K562 (cell line): ENCODE results near the gene PEAR1. TPM values are rescaled to one million over a fixed set of nuclear protein-coding genes. Genes with fewer than 3 reads are reported as not detected.

Experiments used
- ADNP ChIP-seq: fragments of 200-800 bp; sonication (Bioruptor generic); IDR thresholded peaks from 2 replicates; pipeline ENCODE4 v1.6.1; 2016; ENCODE audit warnings: missing genetic modification characterization, missing compliant biosample characterization
- ARID1B ChIP-seq: fragments of 450-650 bp; IDR thresholded peaks from 2 replicates; pipeline ENCODE4 v1.6.1; 2016; ENCODE audit warnings: antibody characterized with exemption, mild to moderate bottlenecking, inconsistent platforms
- KDM1A ChIP-seq, 2 experiments: fragments of 450-650 bp; IDR thresholded peaks; 2 replicates each; pipeline ENCODE4 v1.6.1; 2016; ENCODE audit warnings: mild to moderate bottlenecking in 2 of 2
- RBM25 ChIP-seq: fragments of 200-400 bp; formaldehyde crosslinking; IDR thresholded peaks from 2 replicates; pipeline ENCODE4 v1.6.1; 2018; ENCODE audit warnings: low read length, low read depth, moderate library complexity; ENCODE audit not compliant: severe bottlenecking
- TAF7 ChIP-seq: fragments of 450-650 bp; IDR thresholded peaks from 2 replicates; pipeline ENCODE4 v1.6.1; 2016; ENCODE audit warnings: missing genetic modification characterization, missing compliant biosample characterization
- ZFP30 ChIP-seq: fragments of 250-450 bp; sonication (Bioruptor Pico); IDR thresholded peaks from 2 replicates; pipeline ENCODE4 v1.8.0; 2022; ENCODE audit warnings: moderate library complexity, mild to moderate bottlenecking, inconsistent platforms, borderline replicate concordance
- ZNF3 ChIP-seq: fragments of 250-450 bp; sonication (Bioruptor Pico); IDR thresholded peaks from 2 replicates; pipeline ENCODE4 v1.5.0; 2021; ENCODE audit warnings: mild to moderate bottlenecking, moderate library complexity
- ZNF436 ChIP-seq: fragments of 250-450, 450-650 bp; sonication (Bioruptor Pico); formaldehyde crosslinking; IDR thresholded peaks from 2 replicates; pipeline ENCODE4 v1.7.0; 2020; ENCODE audit warnings: mild to moderate bottlenecking
- ZNF518B ChIP-seq: fragments of 250-450 bp; sonication (Bioruptor Pico); IDR thresholded peaks from 2 replicates; pipeline ENCODE4 v1.5.0; 2021; ENCODE audit warnings: mild to moderate bottlenecking, moderate library complexity
- polyA plus RNA-seq, 8 experiments: library from polyadenylated mRNA; depleted of rRNA in 4 of 8; stranded (reverse) in 5 of 8; unstranded in 3 of 8; fragments of >200 nt; fragmentation: Nextera tagmentation in 2 of 8; fragmentation: Illumina TruSeq in 1 of 8; extraction: Ambion mirVana in 2 of 8; extraction: Trizol in 1 of 8; gene quantifications; 2 replicates each; pipeline versions ENCODE4 v1.2.1 to v1.2.3, GENCODE V29; 2011 to 2014; ENCODE audit warnings: inconsistent platforms in 1 of 8, missing spikeins in 1 of 8
- total RNA-seq, 7 experiments: library from RNA; depleted of rRNA in 6 of 7; stranded (reverse); fragments of >200 nt in 6 of 7; fragmentation: Illumina TruSeq in 2 of 7; extraction: Trizol in 2 of 7; gene quantifications; 2 replicates each; pipeline versions ENCODE4 v1.2.1 to v1.2.3, GENCODE V29; 2011 to 2021; ENCODE audit warnings: low replicate concordance in 1 of 7
- TF ChIP-seq, protein P1 (sequence below): IDR thresholded peaks from 2 replicates; pipeline ENCODE4 v1.6.1; 2011; ENCODE audit not compliant: insufficient read length; ENCODE audit errors: extremely low read depth
- TF ChIP-seq, protein P2 (sequence below), 2 experiments: IDR thresholded peaks; 2 replicates each; pipeline ENCODE4 v1.6.1; 2012; ENCODE audit warnings: improper control_type of control experiment in 2 of 2, low read depth in 2 of 2, low read length in 2 of 2, borderline replicate concordance in 1 of 2
- TF ChIP-seq, protein P3 (sequence below): sonication (generic); formaldehyde crosslinking; IDR thresholded peaks from 2 replicates; pipeline ENCODE4 v1.8.0; 2022; ENCODE audit warnings: mild to moderate bottlenecking, low read depth, missing genetic modification reagents

Gene PEAR1
- total and polyA plus RNA-seq, 9 of the 15 experiments (the other 6 are each of a cell fraction or from before 2014, with no cell fraction given) = 0.87 to 13.9 (median 6.1) TPM

GRCh38 chr1:156885880-156886355 lies 7.6 kb upstream of the PEAR1 start (continued):
- TF ChIP-seq ARID1B (no peak), TAF7 (tag) (no peak), ZFP30 (no peak), RBM25 (peak; percentile 82), ZNF518B (CRISPR knock-in tag) (no peak), ZNF3 (no peak), KDM1A (IDR thresholded peaks at IDR 0.05) (peak in 1 of 2 experiments; percentile 48; a peak in 2 of 4 replicates), ZNF436 (CRISPR knock-in tag) (peak; percentile 80; the same call in 1 of the 2 replicates), ADNP (tag) (peak; percentile 64; the same call in 1 of the 2 replicates)
- TF ChIP-seq, protein P1, sequence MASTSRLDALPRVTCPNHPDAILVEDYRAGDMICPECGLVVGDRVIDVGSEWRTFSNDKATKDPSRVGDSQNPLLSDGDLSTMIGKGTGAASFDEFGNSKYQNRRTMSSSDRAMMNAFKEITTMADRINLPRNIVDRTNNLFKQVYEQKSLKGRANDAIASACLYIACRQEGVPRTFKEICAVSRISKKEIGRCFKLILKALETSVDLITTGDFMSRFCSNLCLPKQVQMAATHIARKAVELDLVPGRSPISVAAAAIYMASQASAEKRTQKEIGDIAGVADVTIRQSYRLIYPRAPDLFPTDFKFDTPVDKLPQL = no peak
- TF ChIP-seq, protein P2, sequence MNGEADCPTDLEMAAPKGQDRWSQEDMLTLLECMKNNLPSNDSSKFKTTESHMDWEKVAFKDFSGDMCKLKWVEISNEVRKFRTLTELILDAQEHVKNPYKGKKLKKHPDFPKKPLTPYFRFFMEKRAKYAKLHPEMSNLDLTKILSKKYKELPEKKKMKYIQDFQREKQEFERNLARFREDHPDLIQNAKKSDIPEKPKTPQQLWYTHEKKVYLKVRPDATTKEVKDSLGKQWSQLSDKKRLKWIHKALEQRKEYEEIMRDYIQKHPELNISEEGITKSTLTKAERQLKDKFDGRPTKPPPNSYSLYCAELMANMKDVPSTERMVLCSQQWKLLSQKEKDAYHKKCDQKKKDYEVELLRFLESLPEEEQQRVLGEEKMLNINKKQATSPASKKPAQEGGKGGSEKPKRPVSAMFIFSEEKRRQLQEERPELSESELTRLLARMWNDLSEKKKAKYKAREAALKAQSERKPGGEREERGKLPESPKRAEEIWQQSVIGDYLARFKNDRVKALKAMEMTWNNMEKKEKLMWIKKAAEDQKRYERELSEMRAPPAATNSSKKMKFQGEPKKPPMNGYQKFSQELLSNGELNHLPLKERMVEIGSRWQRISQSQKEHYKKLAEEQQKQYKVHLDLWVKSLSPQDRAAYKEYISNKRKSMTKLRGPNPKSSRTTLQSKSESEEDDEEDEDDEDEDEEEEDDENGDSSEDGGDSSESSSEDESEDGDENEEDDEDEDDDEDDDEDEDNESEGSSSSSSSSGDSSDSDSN (IDR thresholded peaks at IDR 0.05; ENCODE audit: borderline replicate concordance in 1 of 2, low read depth in 2 of 2, low read length in 2 of 2) = no peak
- TF ChIP-seq, protein P3, sequence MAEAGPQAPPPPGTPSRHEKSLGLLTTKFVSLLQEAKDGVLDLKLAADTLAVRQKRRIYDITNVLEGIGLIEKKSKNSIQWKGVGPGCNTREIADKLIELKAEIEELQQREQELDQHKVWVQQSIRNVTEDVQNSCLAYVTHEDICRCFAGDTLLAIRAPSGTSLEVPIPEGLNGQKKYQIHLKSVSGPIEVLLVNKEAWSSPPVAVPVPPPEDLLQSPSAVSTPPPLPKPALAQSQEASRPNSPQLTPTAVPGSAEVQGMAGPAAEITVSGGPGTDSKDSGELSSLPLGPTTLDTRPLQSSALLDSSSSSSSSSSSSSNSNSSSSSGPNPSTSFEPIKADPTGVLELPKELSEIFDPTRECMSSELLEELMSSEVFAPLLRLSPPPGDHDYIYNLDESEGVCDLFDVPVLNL (CRISPR knock-in tag) = no peak
